Kidney epithelial cell (primary cell): ENCODE data around the gene PTCH2. TPM values are rescaled to one million over a fixed set of nuclear protein-coding genes. Genes with fewer than 3 reads are reported as not detected.
A peak's percentile ranks its signal among the peaks of the same experiment; 100 is the strongest.

Experiments used
- DNase-seq: peaks from one replicate; pipeline ENCODE4 v3.0.0-alpha.2; 2010; ENCODE audit warnings: low read depth
- H3K27me3 ChIP-seq: 2 replicates; pipeline ENCODE4 v1.6.0; 2011; ENCODE audit warnings: low read length; ENCODE audit not compliant: control insufficient read depth, insufficient read depth
- H3K36me3 ChIP-seq: 2 replicates; pipeline ENCODE4 v1.5.1; 2011; ENCODE audit warnings: low read length; ENCODE audit not compliant: control insufficient read depth, insufficient read depth
- H3K4me3 ChIP-seq: 2 replicates; pipeline ENCODE4 v1.5.1; 2011; ENCODE audit warnings: low read depth, mild to moderate bottlenecking, control low read depth, low read length
- total RNA-seq: library from RNA; depleted of rRNA; stranded (reverse); fragments of >200 nt; gene quantifications from 2 replicates; pipeline ENCODE4 v1.2.3, GENCODE V29; 2015
- TF ChIP-seq, protein P1 (sequence below): IDR thresholded peaks from 2 replicates; pipeline ENCODE4 v1.5.1; 2011; ENCODE audit warnings: mild to moderate bottlenecking, moderate library complexity, low read length, control low read depth, inconsistent platforms; ENCODE audit not compliant: insufficient read depth, poor library complexity, severe bottlenecking

Gene PTCH2
- under 0.01 and 0.38 TPM in 2 replicates for total RNA-seq

DNA sequence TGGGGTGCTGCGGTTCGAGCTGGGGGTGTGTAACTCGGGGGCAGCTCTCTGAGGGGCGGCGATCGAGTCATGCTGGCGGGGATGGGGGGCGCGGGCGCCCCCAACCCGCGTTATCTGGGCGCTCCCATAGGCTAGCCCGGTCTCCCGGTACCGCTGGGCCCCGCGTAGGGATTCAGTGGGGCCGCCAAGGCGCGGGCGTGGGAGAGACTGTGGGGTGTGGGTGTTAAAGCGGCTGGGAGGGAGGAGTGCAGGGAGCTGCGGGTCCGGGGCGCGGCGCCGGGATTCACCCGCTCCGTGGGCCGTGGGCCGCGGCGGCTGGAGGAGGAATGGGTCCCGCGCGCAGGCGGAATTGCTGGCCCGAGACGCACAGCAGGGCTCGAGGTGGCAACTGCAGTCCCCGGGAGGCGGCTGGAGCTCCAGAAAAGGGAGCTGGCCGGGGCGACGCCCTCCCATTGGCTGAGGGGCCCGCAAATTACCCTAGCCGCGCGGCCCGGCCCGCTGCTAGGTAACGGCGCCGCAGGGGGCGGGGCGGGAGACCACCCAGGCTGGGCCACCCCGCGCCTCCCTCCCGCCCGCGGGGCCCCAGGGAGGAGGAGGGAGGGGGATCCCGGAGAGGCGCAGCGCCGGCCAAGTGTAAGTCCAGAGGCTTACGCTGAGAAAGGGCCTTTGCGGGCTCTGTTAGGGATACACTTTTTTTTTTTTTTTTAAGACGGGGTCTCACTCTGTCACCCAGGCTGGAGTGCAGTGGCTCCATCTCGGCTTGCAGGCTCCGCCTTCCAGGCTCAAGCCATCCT, at the start of gene PTCH2:
PTCH2 (minus strand) TSS at position 392 of the 794 bp plus-strand sequence; CDS start at position 71, 321 bp downstream.
- TF ChIP-seq, protein P1, sequence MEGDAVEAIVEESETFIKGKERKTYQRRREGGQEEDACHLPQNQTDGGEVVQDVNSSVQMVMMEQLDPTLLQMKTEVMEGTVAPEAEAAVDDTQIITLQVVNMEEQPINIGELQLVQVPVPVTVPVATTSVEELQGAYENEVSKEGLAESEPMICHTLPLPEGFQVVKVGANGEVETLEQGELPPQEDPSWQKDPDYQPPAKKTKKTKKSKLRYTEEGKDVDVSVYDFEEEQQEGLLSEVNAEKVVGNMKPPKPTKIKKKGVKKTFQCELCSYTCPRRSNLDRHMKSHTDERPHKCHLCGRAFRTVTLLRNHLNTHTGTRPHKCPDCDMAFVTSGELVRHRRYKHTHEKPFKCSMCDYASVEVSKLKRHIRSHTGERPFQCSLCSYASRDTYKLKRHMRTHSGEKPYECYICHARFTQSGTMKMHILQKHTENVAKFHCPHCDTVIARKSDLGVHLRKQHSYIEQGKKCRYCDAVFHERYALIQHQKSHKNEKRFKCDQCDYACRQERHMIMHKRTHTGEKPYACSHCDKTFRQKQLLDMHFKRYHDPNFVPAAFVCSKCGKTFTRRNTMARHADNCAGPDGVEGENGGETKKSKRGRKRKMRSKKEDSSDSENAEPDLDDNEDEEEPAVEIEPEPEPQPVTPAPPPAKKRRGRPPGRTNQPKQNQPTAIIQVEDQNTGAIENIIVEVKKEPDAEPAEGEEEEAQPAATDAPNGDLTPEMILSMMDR, result no peak
- Histone ChIP-seq H3K27me3 (no peaks in the 10 kb centered on the region), H3K4me3 (peak within 1 kb of the TSS; percentile 50), H3K36me3 (no peaks in the 10 kb centered on the region)
- DNase-seq, result no peak

DNA sequence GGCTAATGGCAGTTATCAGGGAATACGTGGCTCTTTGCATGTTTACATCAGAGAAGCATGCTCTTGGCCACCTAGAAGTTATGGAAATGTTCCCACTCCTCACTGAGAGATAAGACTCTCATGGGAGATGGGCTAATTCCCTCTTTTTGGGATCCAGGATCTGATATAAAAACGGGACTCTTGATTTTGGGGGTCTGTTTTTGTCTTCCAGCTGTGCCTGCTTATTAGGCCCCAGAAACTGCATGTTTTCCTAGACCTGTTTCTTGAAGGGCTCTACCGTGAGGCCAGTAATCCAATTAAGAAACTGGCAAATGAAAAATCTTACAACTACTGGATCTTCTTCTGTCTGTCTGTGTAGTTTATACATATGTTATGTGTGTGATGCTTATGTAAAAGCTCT, 47.0 kb upstream of the PTCH2 start:
- Histone ChIP-seq H3K36me3 (no peaks in the 10 kb centered on the region), H3K27me3 (no peaks in the 10 kb centered on the region), H3K4me3 (no peak overlapping the region)
- DNase-seq, result no peak
- TF ChIP-seq, protein P1, result no peak

GRCh38 chr1:44885406-44885805, 42.4 kb upstream of the PTCH2 start:
- TF ChIP-seq, protein P1, result no peak
- DNase-seq, result no peak
- Histone ChIP-seq H3K27me3 (no peaks in the 10 kb centered on the region), H3K36me3 (peaks cover 2% of the 10 kb centered on the region), H3K4me3 (no peak overlapping the region)

- Histone ChIP-seq H3K36me3 (peaks cover 2% of the 10 kb centered on the region), H3K27me3 (no peaks in the 10 kb centered on the region), H3K4me3 (no peak overlapping the region)
- DNase-seq, result no peak
- TF ChIP-seq, protein P1, result no peak
Measured at GRCh38 chr1:44884746-44885145, 41.7 kb upstream of the PTCH2 start.

DNA sequence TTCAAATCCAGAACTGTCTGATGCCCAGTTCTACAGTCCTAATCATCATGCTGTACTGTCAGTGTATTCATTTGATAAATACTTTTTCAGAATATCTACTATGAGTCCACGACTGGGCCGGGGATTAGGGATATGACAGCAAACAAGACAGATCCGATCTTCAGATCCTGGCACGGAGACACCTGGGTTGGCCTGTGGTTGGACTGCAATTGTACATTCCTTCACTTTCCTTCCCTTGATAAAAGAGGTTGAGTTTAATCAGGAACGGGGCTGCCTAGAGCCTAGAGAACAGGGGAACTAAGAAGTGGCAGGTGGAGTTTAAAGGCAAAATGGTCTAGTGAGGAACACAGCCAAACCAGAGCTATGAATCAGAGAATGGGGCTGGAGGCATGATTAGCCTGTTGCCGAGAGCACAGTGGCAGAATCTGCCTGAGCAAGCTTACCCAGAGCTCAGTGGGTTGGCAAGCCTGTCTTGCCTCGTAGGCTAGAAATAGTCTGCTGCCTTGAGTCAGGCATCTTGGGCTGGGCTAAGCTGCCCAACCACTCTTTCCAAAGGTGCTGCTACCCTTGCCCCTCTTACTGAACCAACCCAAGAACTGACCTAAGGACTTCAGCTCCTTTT, 38.1 kb upstream of the PTCH2 start:
- peak; percentile 14 for DNase-seq
- H3K27me3 ChIP-seq, result no peaks in the 10 kb centered on the region
- peaks cover 2% of the 10 kb centered on the region for H3K36me3 ChIP-seq
- no peak overlapping the region for H3K4me3 ChIP-seq
- TF ChIP-seq, protein P1, result no peak

DNA sequence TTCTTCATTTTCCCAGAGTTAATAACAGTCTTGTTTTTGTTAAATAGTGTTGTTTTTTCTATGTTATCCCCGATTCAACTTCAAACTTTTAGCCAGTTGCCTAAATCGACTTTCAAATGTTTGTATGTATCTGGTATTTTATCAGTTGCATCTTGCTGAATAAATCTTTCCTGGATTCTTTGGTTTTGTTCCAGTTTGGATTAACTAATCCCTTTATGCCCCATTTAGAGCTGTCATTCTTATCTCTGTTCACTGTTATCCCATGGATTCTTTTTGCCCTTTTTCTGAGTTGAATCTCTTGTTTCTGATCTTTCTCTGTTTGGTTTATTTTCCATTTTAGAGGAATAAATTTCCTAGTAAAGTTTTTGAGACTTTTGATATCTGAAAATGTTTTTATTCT, 31.1 kb upstream of the PTCH2 start:
- DNase-seq, result no peak
- Histone ChIP-seq H3K36me3 (no peaks in the 10 kb centered on the region), H3K4me3 (no peak overlapping the region), H3K27me3 (no peaks in the 10 kb centered on the region)
- TF ChIP-seq, protein P1, result no peak
